ENCODE data around the gene SETX.

Gene SETX

GRCh38 chr9:132356324-132356924 is 1.6 kb upstream of the SETX start:
- DNase-seq (ENCODE audit: low read depth): no peak
- TF ChIP-seq, protein P1, sequence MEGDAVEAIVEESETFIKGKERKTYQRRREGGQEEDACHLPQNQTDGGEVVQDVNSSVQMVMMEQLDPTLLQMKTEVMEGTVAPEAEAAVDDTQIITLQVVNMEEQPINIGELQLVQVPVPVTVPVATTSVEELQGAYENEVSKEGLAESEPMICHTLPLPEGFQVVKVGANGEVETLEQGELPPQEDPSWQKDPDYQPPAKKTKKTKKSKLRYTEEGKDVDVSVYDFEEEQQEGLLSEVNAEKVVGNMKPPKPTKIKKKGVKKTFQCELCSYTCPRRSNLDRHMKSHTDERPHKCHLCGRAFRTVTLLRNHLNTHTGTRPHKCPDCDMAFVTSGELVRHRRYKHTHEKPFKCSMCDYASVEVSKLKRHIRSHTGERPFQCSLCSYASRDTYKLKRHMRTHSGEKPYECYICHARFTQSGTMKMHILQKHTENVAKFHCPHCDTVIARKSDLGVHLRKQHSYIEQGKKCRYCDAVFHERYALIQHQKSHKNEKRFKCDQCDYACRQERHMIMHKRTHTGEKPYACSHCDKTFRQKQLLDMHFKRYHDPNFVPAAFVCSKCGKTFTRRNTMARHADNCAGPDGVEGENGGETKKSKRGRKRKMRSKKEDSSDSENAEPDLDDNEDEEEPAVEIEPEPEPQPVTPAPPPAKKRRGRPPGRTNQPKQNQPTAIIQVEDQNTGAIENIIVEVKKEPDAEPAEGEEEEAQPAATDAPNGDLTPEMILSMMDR (IDR thresholded peaks at IDR 0.05; ENCODE audit: low read length, missing control alignments): no peak
- H3K4me3 ChIP-seq (replicated peaks; ENCODE audit: low read depth, low read length): no peak overlapping the region

- DNase-seq (ENCODE audit: low read depth): no peak
- TF ChIP-seq, protein P1 (IDR thresholded peaks at IDR 0.05; ENCODE audit: low read length, missing control alignments): no peak
- H3K4me3 ChIP-seq (replicated peaks; ENCODE audit: low read depth, low read length): no peak overlapping the region
These were observed 3.3 kb downstream of the SETX start for GRCh38 chr9:132351404-132352045.

DNA sequence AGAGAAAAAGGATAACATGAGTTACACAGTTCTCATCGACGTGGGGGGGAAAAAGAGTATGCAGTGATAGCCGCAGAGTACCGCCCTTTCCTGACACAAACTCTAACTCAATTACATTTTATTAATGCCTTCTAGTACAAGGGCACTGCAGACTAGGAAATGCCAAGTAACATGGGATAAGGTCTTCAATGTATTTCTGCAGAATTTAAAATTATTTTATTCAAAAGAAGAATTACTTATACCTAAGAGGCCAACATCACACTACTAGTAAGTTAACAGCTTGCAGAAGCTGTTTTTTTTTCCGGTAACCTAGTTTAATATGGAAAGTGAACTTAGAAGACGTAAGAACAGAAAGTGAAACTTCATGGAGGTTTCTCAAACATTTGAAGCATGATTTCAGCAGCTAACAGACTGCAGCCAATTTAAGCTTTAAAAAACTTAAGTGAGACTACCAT is 3.9 kb downstream of the SETX start:
- TF ChIP-seq, protein P1 (IDR thresholded peaks at IDR 0.05; ENCODE audit: low read length, missing control alignments): no peak
- no peak for DNase-seq (ENCODE audit: low read depth)
- no peak overlapping the region for H3K4me3 ChIP-seq (replicated peaks; ENCODE audit: low read depth, low read length)

GRCh38 chr9:132348676-132349075 is 6.1 kb downstream of the SETX start:
- TF ChIP-seq, protein P1 (IDR thresholded peaks at IDR 0.05; ENCODE audit: low read length, missing control alignments): no peak
- DNase-seq (ENCODE audit: low read depth): no peak
- H3K4me3 ChIP-seq (replicated peaks; ENCODE audit: low read depth, low read length): no peak overlapping the region

DNA sequence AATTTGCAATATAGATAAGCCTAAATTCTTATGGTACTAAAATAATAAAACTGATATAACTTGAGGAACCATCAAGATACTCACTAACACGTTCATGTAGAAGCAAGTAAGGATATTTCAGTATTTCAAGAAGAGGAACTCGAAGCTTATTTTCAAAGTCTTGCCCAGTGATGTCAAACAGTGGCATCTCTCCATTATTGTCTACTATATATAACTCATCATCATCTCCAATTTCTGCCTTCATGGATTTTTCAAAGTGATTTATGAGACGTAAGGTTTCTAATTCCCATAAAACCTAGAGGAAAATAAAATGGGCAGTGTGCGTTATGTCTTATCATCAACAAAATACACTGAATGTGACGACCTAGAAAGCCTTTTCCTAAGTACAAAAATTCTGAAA is 8.6 kb downstream of the SETX start:
- TF ChIP-seq, protein P1 (IDR thresholded peaks at IDR 0.05; ENCODE audit: low read length, missing control alignments): no peak
- H3K4me3 ChIP-seq (replicated peaks; ENCODE audit: low read depth, low read length): no peak overlapping the region
- DNase-seq (ENCODE audit: low read depth): no peak

DNA sequence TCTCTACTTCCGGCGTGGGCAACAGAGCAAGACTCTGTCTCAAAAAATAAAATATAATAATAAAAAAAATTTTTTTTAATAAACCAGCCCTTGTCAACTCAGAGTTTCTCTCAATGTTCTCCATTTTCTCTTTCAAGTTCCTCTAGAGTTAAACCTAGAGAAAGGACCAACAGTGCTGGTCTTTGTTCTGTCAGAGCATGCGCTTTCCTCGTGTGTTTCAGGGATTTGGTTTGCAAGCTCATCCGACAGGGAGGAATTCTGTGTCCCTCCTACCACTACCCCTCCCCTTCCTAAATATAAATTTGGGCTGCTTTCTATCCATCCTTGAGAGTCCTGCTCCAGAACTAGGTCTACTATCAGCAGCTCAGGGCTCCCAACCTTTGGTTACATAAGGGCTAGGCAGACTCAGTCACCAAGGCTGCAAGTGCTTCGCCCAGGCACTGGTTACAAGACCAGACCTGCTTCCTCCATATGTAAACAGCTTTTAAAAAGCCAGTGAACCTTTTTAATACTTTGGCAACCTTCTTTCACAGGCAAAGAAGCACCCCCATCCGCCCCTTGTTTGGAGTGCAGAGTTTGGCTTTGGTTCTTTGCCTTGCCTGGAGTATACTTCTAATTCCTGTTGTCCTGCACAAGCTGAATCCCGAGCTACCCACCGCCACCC is 13.5 kb downstream of the SETX start:
- TF ChIP-seq, protein P1 (IDR thresholded peaks at IDR 0.05; ENCODE audit: low read length, missing control alignments): no peak
- DNase-seq (ENCODE audit: low read depth): no peak
- H3K4me3 ChIP-seq (replicated peaks; ENCODE audit: low read depth, low read length): no peak overlapping the region
